ENCODE data around the gene TTR.

The TTR gene

GRCh38 chr18:31619291-31619690 lies 27.6 kb downstream of the TTR start:
- H3K27ac Mint-ChIP-seq, result no peak overlapping the region
- no peaks in the 10 kb centered on the region for H3K27me3 Mint-ChIP-seq (ENCODE audit: low read depth)
- H3K4me3 Mint-ChIP-seq, result no peak overlapping the region
- TF ChIP-seq CTCF (IDR thresholded peaks at IDR 0.05; ENCODE audit: unreplicated experiment in 3 of 3), result no peak
- no peaks in the 10 kb centered on the region for H3K9me3 Mint-ChIP-seq
- H3K4me1 Mint-ChIP-seq, result no peaks in the 10 kb centered on the region
- H3K36me3 Mint-ChIP-seq (ENCODE audit: low read depth), result peaks cover 3% of the 10 kb centered on the region

- Mint-ChIP-seq H3K27ac (no peak overlapping the region), H3K27me3 (ENCODE audit: low read depth) (no peaks in the 10 kb centered on the region), H3K4me3 (no peak overlapping the region), H3K9me3 (no peaks in the 10 kb centered on the region), H3K36me3 (ENCODE audit: low read depth) (peaks cover 36% of the 10 kb centered on the region), H3K4me1 (no peaks in the 10 kb centered on the region)
- TF ChIP-seq CTCF (IDR thresholded peaks at IDR 0.05; ENCODE audit: unreplicated experiment in 3 of 3), result no peak
Measured at GRCh38 chr18:31624892-31625640, 33.4 kb downstream of the TTR start.

DNA sequence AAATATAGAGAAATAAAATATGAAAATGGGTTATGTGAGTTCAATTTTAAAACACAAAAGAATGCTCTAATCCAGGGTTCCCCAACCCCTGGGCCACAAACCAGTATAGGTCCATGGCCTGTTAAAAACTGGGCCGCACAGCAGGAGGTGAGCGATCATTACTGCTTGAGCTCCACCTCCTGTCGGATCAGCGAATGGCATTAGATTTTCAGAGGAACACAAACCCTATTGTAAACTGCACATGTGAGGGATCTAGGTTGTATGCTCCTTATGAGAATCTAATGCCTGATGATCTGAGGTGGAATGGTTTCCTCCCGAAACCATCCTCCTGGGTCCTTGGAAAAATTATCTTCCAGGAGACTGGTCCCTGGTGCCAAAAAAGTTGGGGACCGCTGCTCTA lies 34.7 kb downstream of the TTR start:
- Mint-ChIP-seq H3K36me3 (ENCODE audit: low read depth) (peaks cover 39% of the 10 kb centered on the region), H3K9me3 (no peaks in the 10 kb centered on the region), H3K4me1 (no peaks in the 10 kb centered on the region)

GRCh38 chr18:31630549-31630948 lies 38.9 kb downstream of the TTR start:
- Mint-ChIP-seq H3K4me3 (no peak overlapping the region), H3K36me3 (ENCODE audit: low read depth) (peaks cover 46% of the 10 kb centered on the region), H3K27me3 (ENCODE audit: low read depth) (no peaks in the 10 kb centered on the region), H3K27ac (no peak overlapping the region), H3K9me3 (no peaks in the 10 kb centered on the region), H3K4me1 (no peaks in the 10 kb centered on the region)
- TF ChIP-seq CTCF (IDR thresholded peaks at IDR 0.05; ENCODE audit: unreplicated experiment in 3 of 3), result no peak

More for the DNA sequence above, 34.7 kb downstream of the TTR start:
- TF ChIP-seq CTCF (IDR thresholded peaks at IDR 0.05; ENCODE audit: unreplicated experiment in 3 of 3), result no peak
- Mint-ChIP-seq H3K27ac (no peak overlapping the region), H3K27me3 (ENCODE audit: low read depth) (no peaks in the 10 kb centered on the region), H3K4me3 (no peak overlapping the region)

GRCh38 chr18:31631526-31631925 lies 39.8 kb downstream of the TTR start:
- no peak overlapping the region for H3K4me3 Mint-ChIP-seq
- no peaks in the 10 kb centered on the region for H3K27me3 Mint-ChIP-seq (ENCODE audit: low read depth)
- H3K9me3 Mint-ChIP-seq, result no peaks in the 10 kb centered on the region
- no peak overlapping the region for H3K27ac Mint-ChIP-seq
- no peaks in the 10 kb centered on the region for H3K4me1 Mint-ChIP-seq
- H3K36me3 Mint-ChIP-seq (ENCODE audit: low read depth), result peaks cover 44% of the 10 kb centered on the region
- no peak for TF ChIP-seq CTCF (IDR thresholded peaks at IDR 0.05; ENCODE audit: unreplicated experiment in 3 of 3)

GRCh38 chr18:31632356-31632755 lies 40.7 kb downstream of the TTR start:
- Mint-ChIP-seq H3K27ac (no peak overlapping the region), H3K27me3 (ENCODE audit: low read depth) (no peaks in the 10 kb centered on the region), H3K4me1 (no peaks in the 10 kb centered on the region), H3K4me3 (no peak overlapping the region), H3K36me3 (ENCODE audit: low read depth) (peaks cover 43% of the 10 kb centered on the region), H3K9me3 (peaks cover 3% of the 10 kb centered on the region)
- no peak for TF ChIP-seq CTCF (IDR thresholded peaks at IDR 0.05; ENCODE audit: unreplicated experiment in 3 of 3)
